ENCODE data around the gene FAIM2. TPM values are rescaled to one million over a fixed set of nuclear protein-coding genes. Genes with fewer than 3 reads are reported as not detected.

Gene FAIM2
- polyA plus RNA-seq, 2 of the 4 experiments (the other 2 are of a cell fraction) = 0.23 TPM; not detected in 1

GRCh38 chr12:49868449-49868848 is 35.3 kb downstream of the FAIM2 start:
- no peaks in the 10 kb centered on the region for H3K9me3 ChIP-seq
- no peak for ATAC-seq
- DNase-seq (ENCODE audit: low read depth in 1 of 2, low spot score in 1 of 2) = no peak
- FAIRE-seq = no peak
- no peak overlapping the region for H3K4me3 ChIP-seq
- POLR2A ChIA-PET = no interaction called here
- H3K4me2 ChIP-seq = no peak overlapping the region
- no peaks in the 10 kb centered on the region; the same call in 2 of the 3 replicates for H3K4me1 ChIP-seq
- H3K27ac ChIP-seq = no peak overlapping the region
- TF ChIP-seq ZSCAN20 (CRISPR knock-in tag; IDR thresholded peaks at IDR 0.05) (no peak), ZC3H11A (IDR thresholded peaks at IDR 0.05) (no peak), HEYL (CRISPR knock-in tag; IDR thresholded peaks at IDR 0.05) (no peak), REST (IDR thresholded peaks at IDR 0.05) (no peak), MAFK (IDR thresholded peaks at IDR 0.05; ENCODE audit: partially characterized antibody) (no peak), NFE2L2 (conservative IDR thresholded peaks at IDR 0.05; ENCODE audit: low read length) (no peak), HDAC2 (IDR thresholded peaks at IDR 0.05) (no peak), PBX3 (IDR thresholded peaks at IDR 0.05) (no peak), POLR2AphosphoS2 (conservative IDR thresholded peaks at IDR 0.05; ENCODE audit: low read length) (no peak), HOXB13 (CRISPR knock-in tag; IDR thresholded peaks at IDR 0.05; ENCODE audit: low read depth) (no peak)
- TF ChIP-seq, protein P1, sequence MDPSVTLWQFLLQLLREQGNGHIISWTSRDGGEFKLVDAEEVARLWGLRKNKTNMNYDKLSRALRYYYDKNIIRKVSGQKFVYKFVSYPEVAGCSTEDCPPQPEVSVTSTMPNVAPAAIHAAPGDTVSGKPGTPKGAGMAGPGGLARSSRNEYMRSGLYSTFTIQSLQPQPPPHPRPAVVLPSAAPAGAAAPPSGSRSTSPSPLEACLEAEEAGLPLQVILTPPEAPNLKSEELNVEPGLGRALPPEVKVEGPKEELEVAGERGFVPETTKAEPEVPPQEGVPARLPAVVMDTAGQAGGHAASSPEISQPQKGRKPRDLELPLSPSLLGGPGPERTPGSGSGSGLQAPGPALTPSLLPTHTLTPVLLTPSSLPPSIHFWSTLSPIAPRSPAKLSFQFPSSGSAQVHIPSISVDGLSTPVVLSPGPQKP (IDR thresholded peaks at IDR 0.05; ENCODE audit: low read depth, low read length) = no peak
- TF ChIP-seq, protein P2, sequence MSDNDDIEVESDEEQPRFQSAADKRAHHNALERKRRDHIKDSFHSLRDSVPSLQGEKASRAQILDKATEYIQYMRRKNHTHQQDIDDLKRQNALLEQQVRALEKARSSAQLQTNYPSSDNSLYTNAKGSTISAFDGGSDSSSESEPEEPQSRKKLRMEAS (IDR thresholded peaks at IDR 0.05) = no peak
- WGBS (ENCODE audit: missing lambda C conversion rate) = 89% methylated on average over 16 of the region's 16 CpGs
- CTCF ChIA-PET = interaction anchor here (0.6 to 11.5 kb wide), 31 partner anchors 11 to 880 kb away, joined by 3 to 104 read pairs (median 9); partner anchors contain the start of genes AQP5 and BCDIN3D

DNA sequence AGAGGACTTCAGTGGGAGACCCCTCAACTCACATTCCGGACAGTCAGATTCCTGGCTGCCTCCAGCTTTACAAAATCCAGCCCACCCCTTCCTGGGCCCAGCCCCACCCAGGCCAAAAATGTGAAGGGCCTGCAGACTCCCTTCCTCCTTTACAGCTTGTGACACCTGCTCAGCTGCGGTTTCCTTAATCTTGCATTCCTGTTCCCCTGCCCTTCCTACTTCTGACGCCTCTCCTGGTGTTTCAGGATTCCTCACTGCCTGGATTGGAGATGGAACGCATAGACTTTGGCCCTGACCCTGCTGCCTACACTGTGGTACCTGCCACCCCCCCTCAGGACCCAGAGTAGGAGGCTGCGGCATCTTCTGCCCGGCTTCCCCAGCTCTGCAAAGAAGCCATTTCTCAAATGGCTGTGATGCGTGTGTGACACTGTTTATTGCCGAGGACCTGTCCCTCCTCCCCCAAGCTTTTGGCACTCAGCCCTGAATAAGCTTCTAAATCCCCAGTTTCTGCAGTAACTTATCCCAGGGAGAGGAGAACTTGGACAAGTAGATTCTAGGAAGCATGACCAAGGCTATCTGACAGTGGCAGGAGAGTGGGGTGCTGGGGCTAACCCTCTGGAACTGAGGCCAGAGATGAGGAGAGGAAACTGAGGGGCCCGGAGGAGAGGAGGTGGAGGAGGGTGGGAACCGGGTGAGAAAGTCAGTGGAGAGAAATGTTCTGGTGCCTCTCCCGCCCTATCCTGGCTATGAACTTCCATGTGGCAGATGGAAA is 35.9 kb downstream of the FAIM2 start:
- TF ChIP-seq BCL3 (IDR thresholded peaks at IDR 0.05) (no peak), NPAS2 (CRISPR knock-in tag; IDR thresholded peaks at IDR 0.05; ENCODE audit: borderline replicate concordance) (no peak), NFE2L2 (conservative IDR thresholded peaks at IDR 0.05; ENCODE audit: low read length) (no peak), JUNB (IDR thresholded peaks at IDR 0.05) (no peak), ESRRA (IDR thresholded peaks at IDR 0.05; ENCODE audit: borderline replicate concordance, low read length) (no peak), EP300 (IDR thresholded peaks at IDR 0.05) (no peak), RFX5 (IDR thresholded peaks at IDR 0.05) (no peak), POLR2A (IDR thresholded peaks at IDR 0.05; ENCODE audit: low read length) (no peak), HMGXB4 (CRISPR knock-in tag; IDR thresholded peaks at IDR 0.05; ENCODE audit: borderline replicate concordance) (no peak), ZC3H11A (IDR thresholded peaks at IDR 0.05) (no peak), PBX3 (IDR thresholded peaks at IDR 0.05) (no peak), HEYL (CRISPR knock-in tag; IDR thresholded peaks at IDR 0.05) (no peak)
- peak in 1 of 2 experiments; percentile 5; a peak in 2 of 6 replicates for ATAC-seq
- WGBS (ENCODE audit: missing lambda C conversion rate) = 56% methylated on average over 11 of the region's 11 CpGs
- POLR2A ChIA-PET = no interaction called here
- no peak overlapping the region for H3K27ac ChIP-seq
- FAIRE-seq = no peak
- DNase-seq (ENCODE audit: low read depth in 1 of 2, low spot score in 1 of 2) = no peak
- CTCF ChIA-PET = interaction anchor here (0.6 to 11.5 kb wide), 51 partner anchors 9 to 879 kb away, joined by 3 to 104 read pairs (median 5); partner anchors contain the start of genes AQP5, BCDIN3D and CERS5
- H3K9me3 ChIP-seq = no peaks in the 10 kb centered on the region
- H3K4me2 ChIP-seq = no peak overlapping the region
- H3K4me3 ChIP-seq = no peak overlapping the region
- H3K4me1 ChIP-seq = no peaks in the 10 kb centered on the region; the same call in 2 of the 3 replicates

Data from A549 (cell line).